Aorta (tissue), 5 donors: ENCODE results near the gene HMGCS2. TPM values are rescaled to one million over a fixed set of nuclear protein-coding genes. Genes with fewer than 3 reads are reported as not detected.

Experiments
- ATAC-seq: fragments of 200-7000 bp; cut with Tn5 transposase; one replicate; pipeline ENCODE4 v1.9.1; 2022; ENCODE audit warnings: moderate library complexity; ENCODE audit not compliant: low FRiP score
- DNase-seq, 2 donors: peaks; one replicate each; pipeline ENCODE4 v3.0.0-alpha.2; 2020
- H3K27ac ChIP-seq, 2 donors: one replicate each; pipeline ENCODE4 v1.5.1; 2013; ENCODE audit warnings: low read length in 2 of 2, mild to moderate bottlenecking in 2 of 2, moderate library complexity in 2 of 2, control low read depth in 1 of 2, inconsistent platforms in 1 of 2, low read depth in 1 of 2
- H3K27me3 ChIP-seq, 2 donors: one replicate each; pipeline ENCODE4 v1.6.1; 2013; ENCODE audit warnings: control low read depth in 1 of 2, low read length in 1 of 2, mild to moderate bottlenecking in 1 of 2, moderate library complexity in 1 of 2; ENCODE audit not compliant: insufficient read depth in 2 of 2, control insufficient read depth in 1 of 2
- H3K36me3 ChIP-seq, 2 donors: one replicate each; pipeline ENCODE4 v1.6.1; 2013; ENCODE audit warnings: control low read depth in 1 of 2, low read length in 1 of 2, mild to moderate bottlenecking in 1 of 2; ENCODE audit not compliant: insufficient read depth in 2 of 2, control insufficient read depth in 1 of 2
- H3K4me1 ChIP-seq, 2 donors: one replicate each; pipeline ENCODE4 v1.6.1; 2013; ENCODE audit warnings: low read length in 2 of 2, control low read depth in 1 of 2, mild to moderate bottlenecking in 1 of 2, moderate library complexity in 1 of 2; ENCODE audit not compliant: insufficient read depth in 2 of 2, control insufficient read depth in 1 of 2
- H3K4me3 ChIP-seq, 2 donors: one replicate each; pipeline ENCODE4 v1.5.1; 2013; ENCODE audit warnings: low read length in 2 of 2, control low read depth in 1 of 2, mild to moderate bottlenecking in 1 of 2
- H3K9me3 ChIP-seq: one replicate; pipeline ENCODE4 v1.6.1; 2013; ENCODE audit warnings: mild to moderate bottlenecking, low read length; ENCODE audit not compliant: control insufficient read depth
- WGBS, 2 donors: extraction: QIAGEN DNeasy Blood & Tissue Kit; methylation state at CpG; one replicate each; pipeline ENCODE4 v1.1.7; 2013; 5-methylcytosine and 5-hydroxymethylcytosine counted together
- intact Hi-C, 2 donors: fragments of 100-400 bp; cut with DNase I; formaldehyde crosslinking; loops; one replicate each; pipeline versions ENCODE4 v1.14.2 to v1.15.0; 2022
- polyA plus RNA-seq, 2 donors: library from polyadenylated mRNA; stranded (reverse); fragments of 200-250 nt; gene quantifications; one replicate each; pipeline ENCODE4 v1.2.3, GENCODE V29; 2013
- total RNA-seq, 2 donors: library from RNA; stranded (reverse); fragmentation: NEBNext Ultra II Directional; extraction: Animal tissue kit (Norgen Biotek cat#: 25700); gene quantifications; one replicate each; pipeline ENCODE4 v1.2.1, GENCODE V29; 2021
- donor health status: healthy with polysubstance abuse.
- donor health status: Bipolar disorder and iron deficiency.
- donor health status: DM: no; HTN: no; CAD: no.
- donor health status: DM: no; HTN: no; CAD: no.
- donor health status: DM: yes; HTN: yes; CAD: no.

Gene HMGCS2
- total and polyA plus RNA-seq, 4 donors: 1.1 to 9.8 TPM; not detected in 2

DNA sequence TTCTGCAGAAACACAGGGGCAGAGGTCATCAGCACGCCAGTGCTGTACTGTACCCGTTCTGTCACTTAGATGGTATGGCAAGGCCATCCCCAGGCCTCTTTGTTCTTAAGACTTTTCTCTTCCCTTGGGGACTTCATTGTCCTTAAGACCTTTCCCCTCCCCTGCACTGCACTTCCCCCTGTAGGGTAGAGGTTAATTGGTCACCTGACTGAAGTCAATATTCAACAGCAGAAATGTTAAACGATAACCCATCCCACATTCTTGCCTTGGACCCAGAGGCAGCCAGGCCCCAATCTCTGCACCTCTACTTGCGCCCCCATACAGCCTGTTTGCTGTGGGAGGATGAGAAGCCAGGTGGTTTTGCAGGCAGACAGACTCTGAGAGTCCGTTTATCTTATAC, 46.8 kb downstream of the HMGCS2 start:
- H3K27ac ChIP-seq: no peak overlapping the region
- DNase-seq (no peak), ATAC-seq (no peak)
- H3K4me3 ChIP-seq: no peak overlapping the region
- H3K27me3 ChIP-seq: no peaks in the 10 kb centered on the region
- peaks cover 3 to 7% of the 10 kb centered on the region in 2 donors for H3K36me3 ChIP-seq
- WGBS, 2 donors: 81 to 86% methylated on average over 5 of the region's 5 CpGs
- intact Hi-C loops: no loop called here
- no peaks in the 10 kb centered on the region for H3K4me1 ChIP-seq
- H3K9me3 ChIP-seq: no peaks in the 10 kb centered on the region

- ATAC-seq: no peak
- 97 to 98% methylated on average over 11 of the region's 11 CpGs for WGBS, 2 donors
- intact Hi-C loops: no loop called here
- Histone ChIP-seq H3K4me3 (no peak overlapping the region), H3K27me3 (no peaks in the 10 kb centered on the region), H3K4me1 (no peaks in the 10 kb centered on the region), H3K9me3 (no peaks in the 10 kb centered on the region), H3K27ac (no peak overlapping the region), H3K36me3 (peaks cover 3 to 4% of the 10 kb centered on the region in 2 donors)
- no peak for DNase-seq
Observed at GRCh38 chr1:119720866-119721440, 47.8 kb downstream of the HMGCS2 start.

DNA sequence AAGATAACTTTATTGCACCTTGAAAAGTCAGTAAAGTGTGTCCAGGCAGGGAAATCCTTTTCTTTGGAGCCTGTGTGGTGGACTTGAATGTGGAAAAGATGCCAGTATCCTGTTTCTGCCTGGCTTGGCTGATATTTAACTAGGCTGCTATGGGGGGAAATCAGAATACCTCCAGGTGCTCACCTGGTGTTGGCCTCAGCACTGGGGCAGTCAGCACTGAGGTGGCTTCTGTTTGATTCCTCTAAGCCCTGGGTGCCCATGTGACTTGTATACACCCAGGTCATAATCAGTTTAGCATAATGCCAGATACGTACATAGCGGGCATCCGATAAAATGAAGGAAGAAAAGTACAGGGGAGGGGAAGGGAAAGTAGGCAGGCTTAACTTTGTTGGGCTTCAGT, 49.7 kb downstream of the HMGCS2 start:
- WGBS, 2 donors: 91 to 93% methylated on average over 3 of the region's 3 CpGs
- H3K4me1 ChIP-seq: no peaks in the 10 kb centered on the region
- H3K9me3 ChIP-seq: no peaks in the 10 kb centered on the region
- no peaks in the 10 kb centered on the region for H3K27me3 ChIP-seq
- no peak for DNase-seq
- ATAC-seq: no peak
- H3K27ac ChIP-seq: no peak overlapping the region
- peaks cover 3 to 4% of the 10 kb centered on the region in 2 donors for H3K36me3 ChIP-seq
- intact Hi-C loops: no loop called here
- H3K4me3 ChIP-seq: no peak overlapping the region

GRCh38 chr1:119718409-119718808, 50.3 kb downstream of the HMGCS2 start:
- no peaks in the 10 kb centered on the region for H3K4me1 ChIP-seq
- intact Hi-C loops: no loop called here
- ATAC-seq (no peak), DNase-seq (no peak)
- H3K27ac ChIP-seq: no peak overlapping the region
- no peaks in the 10 kb centered on the region for H3K27me3 ChIP-seq
- H3K4me3 ChIP-seq: no peak overlapping the region
- H3K9me3 ChIP-seq: no peaks in the 10 kb centered on the region
- H3K36me3 ChIP-seq: peaks cover under 1% of the 10 kb centered on the region in 2 donors

- Histone ChIP-seq H3K4me3 (no peak overlapping the region), H3K27ac (peak overlapping the region in 1 of 2 donors; percentile 3), H3K4me1 (peaks cover 0 to 2% of the 10 kb centered on the region in 2 donors), H3K9me3 (no peaks in the 10 kb centered on the region), H3K27me3 (no peaks in the 10 kb centered on the region), H3K36me3 (no peaks in the 10 kb centered on the region)
- no peak for DNase-seq
- intact Hi-C loops: no loop called here
- ATAC-seq: no peak
- WGBS, 2 donors: 36 to 49% methylated on average over 5 of the region's 5 CpGs
Observed at GRCh38 chr1:119715542-119715941, 53.2 kb downstream of the HMGCS2 start.

DNA sequence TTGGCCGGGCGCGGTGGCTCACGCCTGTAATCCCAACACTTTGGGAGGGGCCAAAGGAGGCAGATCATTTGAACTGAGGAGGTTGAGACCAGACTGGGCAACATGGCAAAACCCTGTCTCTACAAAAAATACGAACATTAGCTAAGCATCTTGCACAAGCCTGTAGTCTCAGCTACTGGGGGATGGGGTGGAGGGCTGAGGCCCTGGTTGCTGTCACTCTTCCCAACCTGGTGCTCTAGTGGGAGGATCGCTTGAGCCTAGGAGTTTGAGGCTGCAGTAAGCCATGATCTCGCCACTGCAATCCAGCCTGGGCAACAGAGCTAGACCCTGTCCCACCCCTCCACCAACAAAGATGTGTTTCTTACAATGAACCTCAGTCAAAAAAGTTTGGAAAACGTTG, 54.1 kb downstream of the HMGCS2 start:
- WGBS, 2 donors: 27 to 37% methylated on average over 8 of the region's 8 CpGs

DNA sequence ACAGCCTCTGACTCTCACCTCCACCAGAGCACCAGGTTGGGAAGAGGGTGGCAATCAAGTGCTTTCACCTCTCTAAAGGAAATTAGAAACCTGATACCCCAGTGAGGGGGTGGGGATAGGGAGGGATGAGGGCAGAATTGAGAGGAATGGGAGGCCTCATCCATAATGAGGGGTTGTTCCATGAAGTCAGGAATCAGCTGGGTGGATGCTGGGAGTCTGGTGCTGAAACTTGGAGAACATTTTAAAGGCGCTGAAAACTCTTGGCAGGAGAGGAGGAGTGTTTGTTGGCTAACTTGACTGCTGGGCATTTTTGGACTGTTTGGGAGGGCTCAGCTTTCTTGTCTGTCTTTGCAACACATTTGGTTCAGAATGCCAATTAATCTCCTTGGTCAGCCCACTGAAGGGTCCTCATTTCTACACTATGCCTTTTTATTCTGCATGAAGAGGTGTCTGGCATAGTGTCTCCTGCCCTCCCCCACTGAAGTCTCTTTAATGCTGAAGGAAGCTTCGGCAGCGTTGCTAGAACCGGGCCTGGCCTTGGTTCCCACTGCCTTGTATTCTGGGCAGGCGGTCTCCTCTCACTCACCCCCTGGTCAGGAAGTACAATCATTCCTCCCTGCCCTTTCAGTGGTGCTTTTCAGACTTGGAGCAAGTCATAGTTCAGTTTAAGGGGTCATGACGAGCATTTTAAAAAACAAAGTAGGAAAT, 54.8 kb downstream of the HMGCS2 start:
- Histone ChIP-seq H3K4me3 (peak overlapping the region in 1 of 2 donors; percentile 15), H3K36me3 (no peaks in the 10 kb centered on the region), H3K27ac (peak overlapping the region; percentile 80 to 86), H3K27me3 (no peaks in the 10 kb centered on the region), H3K9me3 (no peaks in the 10 kb centered on the region), H3K4me1 (peaks cover 0 to 2% of the 10 kb centered on the region in 2 donors)
- DNase-seq (no peak), ATAC-seq (peak; percentile 49)
- intact Hi-C loops: no loop called here
- 10 to 13% methylated on average over 6 of the region's 6 CpGs for WGBS, 2 donors

More for the DNA sequence above, 54.1 kb downstream of the HMGCS2 start:
- H3K36me3 ChIP-seq: no peaks in the 10 kb centered on the region
- H3K27me3 ChIP-seq: no peaks in the 10 kb centered on the region
- H3K9me3 ChIP-seq: no peaks in the 10 kb centered on the region
- ATAC-seq (no peak), DNase-seq (no peak)
- peaks cover 0 to 2% of the 10 kb centered on the region in 2 donors for H3K4me1 ChIP-seq
- intact Hi-C loops: no loop called here
- no peak overlapping the region for H3K4me3 ChIP-seq
- H3K27ac ChIP-seq: no peak overlapping the region

DNA sequence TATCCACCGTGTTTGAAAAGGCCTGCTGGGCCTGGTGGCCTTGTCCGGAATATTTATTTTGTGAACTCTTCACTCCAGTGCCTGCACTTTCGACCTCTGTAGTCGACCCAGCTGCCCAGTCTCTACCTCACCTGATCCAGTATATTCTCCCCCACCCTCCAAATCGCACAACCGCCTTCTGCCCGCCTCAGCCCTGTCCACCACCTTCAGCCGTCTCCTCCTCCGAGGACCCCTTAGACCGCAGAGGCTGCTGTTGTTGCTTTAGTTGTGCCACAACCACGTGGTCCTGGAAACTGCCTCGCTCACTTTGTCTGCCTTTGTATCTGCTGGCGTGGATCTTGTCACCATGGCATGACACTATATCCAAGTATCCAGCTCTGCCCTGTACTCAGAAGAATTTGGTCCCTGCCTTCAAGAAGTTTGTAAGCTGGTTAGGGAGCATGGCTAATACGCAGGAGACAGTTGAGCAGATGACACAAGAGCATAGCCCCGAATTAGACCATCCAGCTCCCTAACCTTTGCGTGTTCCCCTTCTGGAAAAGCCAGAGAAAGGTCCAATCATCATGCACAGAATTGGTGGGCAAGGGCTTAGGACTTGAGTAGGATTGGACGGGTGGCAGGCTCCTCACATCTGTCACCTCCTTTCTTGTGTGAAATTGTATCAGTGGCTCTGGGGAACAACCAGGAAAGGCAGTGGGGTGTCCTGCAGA, 55.5 kb downstream of the HMGCS2 start:
- WGBS, 2 donors: 12 to 13% methylated on average over 17 of the region's 17 CpGs
- intact Hi-C loops: no loop called here

More for the DNA sequence above, 55.5 kb downstream of the HMGCS2 start:
- no peak overlapping the region for H3K4me3 ChIP-seq
- ATAC-seq: peak; percentile 33
- H3K4me1 ChIP-seq: peaks cover 0 to 2% of the 10 kb centered on the region in 2 donors
- no peaks in the 10 kb centered on the region for H3K36me3 ChIP-seq
- no peaks in the 10 kb centered on the region for H3K9me3 ChIP-seq
- no peaks in the 10 kb centered on the region for H3K27me3 ChIP-seq
- H3K27ac ChIP-seq: peak overlapping the region; percentile 69 to 80
- no peak for DNase-seq
